ENCODE results near the gene MED20.

The MED20 gene

GRCh38 chr6:41937861-41938574, 17.1 kb upstream of the MED20 start:
- no peak for TF ChIP-seq CTCF (IDR thresholded peaks at IDR 0.05; ENCODE audit: low read depth, low read length, missing control alignments)
- in situ Hi-C loops (cut with HindIII; ENCODE audit: low sequenced_read_pairs) = no loop called here
- H3K4me3 ChIP-seq (ENCODE audit: low read depth, low read length) = no peak overlapping the region
- no peak for DNase-seq (ENCODE audit: low read depth)

GRCh38 chr6:41937472-41937860, 16.5 kb upstream of the MED20 start:
- DNase-seq (ENCODE audit: low read depth) = no peak
- H3K4me3 ChIP-seq (ENCODE audit: low read depth, low read length) = no peak overlapping the region
- in situ Hi-C loops (cut with HindIII; ENCODE audit: low sequenced_read_pairs) = no loop called here
- TF ChIP-seq CTCF (IDR thresholded peaks at IDR 0.05; ENCODE audit: low read depth, low read length, missing control alignments) = no peak

DNA sequence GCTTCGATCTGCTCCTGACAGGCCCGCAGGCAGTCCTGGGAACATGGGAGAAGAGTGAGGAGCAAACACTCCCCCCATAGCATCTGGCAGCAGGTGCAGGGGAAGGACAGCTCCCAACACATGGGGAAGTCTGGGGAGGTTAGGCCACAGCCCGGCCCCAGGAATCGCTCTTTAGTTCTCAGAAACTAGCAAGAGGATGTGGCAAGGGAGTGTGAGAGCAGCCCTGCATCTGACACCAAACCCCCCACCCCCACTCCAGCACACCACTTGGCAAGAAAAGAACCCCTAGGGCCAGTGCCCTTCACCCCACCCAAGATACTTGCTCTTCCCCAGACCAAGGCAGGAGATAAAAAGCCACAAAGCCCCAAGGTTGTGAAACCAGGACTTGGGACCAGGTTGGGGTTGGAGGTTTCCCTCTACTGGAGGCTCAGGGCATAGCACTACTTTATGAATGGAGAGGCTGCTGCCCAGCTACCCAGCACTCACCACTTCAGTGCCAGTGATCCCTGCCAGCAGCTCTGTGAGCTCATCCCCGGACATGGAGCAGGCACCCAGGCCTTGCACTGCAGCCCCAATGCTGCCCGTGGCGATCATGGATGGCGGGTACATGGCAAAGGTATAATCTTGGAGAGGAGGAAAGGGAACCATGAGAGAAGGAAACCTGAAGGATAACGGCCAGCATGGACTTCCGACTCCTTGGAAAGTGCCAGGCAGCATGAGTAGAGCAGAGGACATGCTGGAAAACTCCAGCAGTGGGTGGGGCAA, 15.3 kb upstream of the MED20 start:
- H3K4me3 ChIP-seq (ENCODE audit: low read depth, low read length) = no peak overlapping the region
- peak; percentile 97 for TF ChIP-seq CTCF (IDR thresholded peaks at IDR 0.05; ENCODE audit: low read depth, low read length, missing control alignments)
- in situ Hi-C loops (cut with HindIII; ENCODE audit: low sequenced_read_pairs) = no loop called here
- peak; percentile 69 for DNase-seq (ENCODE audit: low read depth)

DNA sequence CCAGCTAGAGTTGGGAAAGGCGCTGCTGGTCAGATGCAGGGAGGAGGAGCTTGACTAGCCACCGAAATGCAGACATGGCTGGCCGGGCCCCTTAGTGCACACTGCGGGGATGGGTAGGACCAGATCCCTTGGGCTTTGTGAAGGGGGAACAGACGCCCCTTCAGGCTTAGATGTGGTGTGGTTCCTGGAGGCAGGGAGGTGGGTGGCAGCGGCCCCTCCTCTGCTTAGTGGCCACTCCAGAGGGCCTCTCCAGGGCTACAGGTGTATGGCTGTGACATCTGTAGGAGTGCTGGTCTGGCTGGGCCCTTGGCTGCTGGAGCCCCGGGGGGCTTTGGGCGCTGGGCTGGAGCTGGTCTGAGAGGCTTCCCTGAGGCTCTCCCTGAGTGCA, 14.7 kb upstream of the MED20 start:
- DNase-seq (ENCODE audit: low read depth) = no peak
- H3K4me3 ChIP-seq (ENCODE audit: low read depth, low read length) = no peak overlapping the region
- no peak for TF ChIP-seq CTCF (IDR thresholded peaks at IDR 0.05; ENCODE audit: low read depth, low read length, missing control alignments)
- in situ Hi-C loops (cut with HindIII; ENCODE audit: low sequenced_read_pairs) = no loop called here

DNA sequence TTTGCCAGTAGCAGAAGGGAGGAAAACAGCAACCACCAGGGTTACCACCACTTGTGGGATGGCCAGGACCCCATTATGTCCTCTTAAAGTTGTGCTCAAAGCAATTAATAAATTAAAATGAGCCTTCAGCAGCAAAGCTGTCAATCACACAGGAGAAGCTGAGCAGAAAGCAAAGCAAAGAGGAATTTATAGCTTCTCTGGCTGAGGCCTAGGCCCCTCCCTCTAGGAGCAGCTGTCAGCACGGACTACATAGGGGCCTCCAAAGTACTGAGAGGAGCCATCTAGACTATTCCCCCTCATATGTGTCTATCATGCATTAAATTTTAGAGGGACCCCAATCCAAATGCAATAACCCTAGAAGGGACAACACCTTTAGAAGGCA, 14.2 kb upstream of the MED20 start:
- DNase-seq (ENCODE audit: low read depth) = no peak
- no peak for TF ChIP-seq CTCF (IDR thresholded peaks at IDR 0.05; ENCODE audit: low read depth, low read length, missing control alignments)
- in situ Hi-C loops (cut with HindIII; ENCODE audit: low sequenced_read_pairs) = no loop called here
- no peak overlapping the region for H3K4me3 ChIP-seq (ENCODE audit: low read depth, low read length)

- no peak for DNase-seq (ENCODE audit: low read depth)
- no peak overlapping the region for H3K4me3 ChIP-seq (ENCODE audit: low read depth, low read length)
- in situ Hi-C loops (cut with HindIII; ENCODE audit: low sequenced_read_pairs) = loop anchor here (5.0 kb wide), 2 partner anchors 62 to 103 kb away; no protein-coding TSS in a partner anchor
- TF ChIP-seq CTCF (IDR thresholded peaks at IDR 0.05; ENCODE audit: low read depth, low read length, missing control alignments) = no peak
Measured at GRCh38 chr6:41934278-41935192, 13.6 kb upstream of the MED20 start.
